H9 (cell line): Measurements from ENCODE around the gene TACR2. TPM values are rescaled to one million over a fixed set of nuclear protein-coding genes. Genes with fewer than 3 reads are reported as not detected.

Experiments
- DNase-seq: peaks from one replicate; pipeline ENCODE4 v3.0.0-alpha.2; 2017
- H2AFZ ChIP-seq: one replicate; pipeline ENCODE4 v1.6.1; 2013; ENCODE audit warnings: mild to moderate bottlenecking, low read length, control low read depth, moderate library complexity
- H2AK5ac ChIP-seq: 2 replicates; pipeline ENCODE4 v1.6.1; 2013; ENCODE audit warnings: low read length, control low read depth, mixed read lengths; ENCODE audit not compliant: insufficient read length
- H2BK120ac ChIP-seq: one replicate; pipeline ENCODE4 v1.6.1; 2013; ENCODE audit warnings: low read depth, mild to moderate bottlenecking, low read length, control low read depth, inconsistent platforms; ENCODE audit not compliant: poor library complexity, severe bottlenecking
- H2BK12ac ChIP-seq: 2 replicates; pipeline ENCODE4 v1.6.1; 2013; ENCODE audit warnings: low read length, control low read depth, mixed read lengths, low read depth; ENCODE audit not compliant: insufficient read length
- H2BK15ac ChIP-seq: 2 replicates; pipeline ENCODE4 v1.6.1; 2013; ENCODE audit warnings: low read depth, low read length, control low read depth
- H2BK20ac ChIP-seq: one replicate; pipeline ENCODE4 v1.6.1; 2013; ENCODE audit warnings: low read depth, mild to moderate bottlenecking, low read length, control low read depth, inconsistent platforms; ENCODE audit not compliant: poor library complexity, severe bottlenecking
- H2BK5ac ChIP-seq: 2 replicates; pipeline ENCODE4 v1.6.1; 2013; ENCODE audit warnings: low read length, control low read depth, mixed read lengths; ENCODE audit not compliant: insufficient read length
- H3K14ac ChIP-seq: 2 replicates; pipeline ENCODE4 v1.6.1; 2013; ENCODE audit warnings: low read length, control low read depth; ENCODE audit not compliant: insufficient read depth
- H3K18ac ChIP-seq: 2 replicates; pipeline ENCODE4 v1.6.1; 2013; ENCODE audit warnings: low read depth, mild to moderate bottlenecking, mixed read lengths, low read length, control low read depth; ENCODE audit not compliant: insufficient read length
- H3K23ac ChIP-seq: 2 replicates; pipeline ENCODE4 v1.6.1; 2013; ENCODE audit warnings: low read length, control low read depth, mixed read lengths, low read depth; ENCODE audit not compliant: insufficient read length
- H3K23me2 ChIP-seq: 2 replicates; pipeline ENCODE4 v1.6.1; 2013; ENCODE audit warnings: low read depth, mild to moderate bottlenecking, mixed read lengths, low read length, control low read depth; ENCODE audit not compliant: insufficient read length, poor library complexity, severe bottlenecking
- H3K27ac ChIP-seq: 2 replicates; pipeline ENCODE4 v1.5.1; 2013; ENCODE audit warnings: low read length, control low read depth, mixed read lengths, low read depth; ENCODE audit not compliant: insufficient read length
- H3K27me3 ChIP-seq: 2 replicates; pipeline ENCODE4 v1.6.1; 2013; ENCODE audit warnings: low read length, control low read depth, inconsistent platforms; ENCODE audit not compliant: insufficient read depth
- H3K4ac ChIP-seq: 2 replicates; pipeline ENCODE4 v1.6.1; 2013; ENCODE audit warnings: low read depth, mild to moderate bottlenecking, control low read depth, inconsistent platforms, low read length, moderate library complexity
- H3K4me1 ChIP-seq: 2 replicates; pipeline ENCODE4 v1.6.1; 2013; ENCODE audit warnings: low read length, control low read depth, inconsistent platforms; ENCODE audit not compliant: insufficient read depth
- H3K4me2 ChIP-seq: 2 replicates; pipeline ENCODE4 v1.6.1; 2013; ENCODE audit warnings: low read length, control low read depth, mixed read lengths; ENCODE audit not compliant: insufficient read length, insufficient read depth
- H3K56ac ChIP-seq: 2 replicates; pipeline ENCODE4 v1.6.1; 2013; ENCODE audit warnings: low read depth, mild to moderate bottlenecking, mixed read lengths, low read length, control low read depth; ENCODE audit not compliant: insufficient read length
- H3K79me1 ChIP-seq: 2 replicates; pipeline ENCODE4 v1.6.1; 2013; ENCODE audit warnings: low read depth, mild to moderate bottlenecking, moderate library complexity, low read length, control low read depth, inconsistent platforms; ENCODE audit not compliant: insufficient read depth, poor library complexity, severe bottlenecking
- H3K79me2 ChIP-seq: 2 replicates; pipeline ENCODE4 v1.6.1; 2013; ENCODE audit warnings: low read length, control low read depth, inconsistent platforms; ENCODE audit not compliant: insufficient read depth
- H3K9ac ChIP-seq: 2 replicates; pipeline ENCODE4 v1.6.1; 2013; ENCODE audit warnings: low read length, control low read depth, mixed read lengths; ENCODE audit not compliant: insufficient read length; ENCODE audit errors: extremely low read depth
- H3K9me3 ChIP-seq: one replicate; pipeline ENCODE4 v1.6.1; 2013; ENCODE audit warnings: low read depth, low read length, inconsistent platforms; ENCODE audit not compliant: control insufficient read depth
- H3T11ph ChIP-seq: one replicate; pipeline ENCODE4 v1.6.1; 2013; ENCODE audit warnings: mild to moderate bottlenecking, low read length, control low read depth, inconsistent platforms
- H4K20me1 ChIP-seq: one replicate; pipeline ENCODE4 v1.6.1; 2013; ENCODE audit not compliant: control insufficient read depth, insufficient read length, insufficient read depth
- H4K5ac ChIP-seq: 2 replicates; pipeline ENCODE4 v1.6.1; 2013; ENCODE audit warnings: low read depth, mild to moderate bottlenecking, mixed read lengths, low read length, control low read depth; ENCODE audit not compliant: insufficient read length
- H4K8ac ChIP-seq: replicated peaks from 2 replicates; pipeline ENCODE4 v1.6.1; 2013; ENCODE audit warnings: low read length, control low read depth, mixed read lengths, low read depth; ENCODE audit not compliant: insufficient read length
- H4K91ac ChIP-seq: 2 replicates; pipeline ENCODE4 v1.6.1; 2013; ENCODE audit warnings: low read depth, mild to moderate bottlenecking, moderate library complexity, mixed read lengths, low read length, control low read depth; ENCODE audit not compliant: insufficient read length
- H3K27ac Mint-ChIP-seq, 3 experiments: 2 replicates in 2 of 3; 3 replicates in 1 of 3; pipeline ENCODE4 v1.8.0; 2020 to 2021; ENCODE audit warnings: mixed read lengths in 3 of 3, mild to moderate bottlenecking in 1 of 3, moderate library complexity in 1 of 3
- H3K27me3 Mint-ChIP-seq: 2 replicates; pipeline ENCODE4 v1.8.0; 2021; ENCODE audit warnings: low read depth, mild to moderate bottlenecking, moderate library complexity, mixed read lengths
- H3K36me3 Mint-ChIP-seq, 3 experiments: 2 replicates in 2 of 3; 3 replicates in 1 of 3; pipeline ENCODE4 v1.8.0; 2020 to 2021; ENCODE audit warnings: low read depth in 3 of 3, mixed read lengths in 3 of 3; ENCODE audit not compliant: insufficient read depth in 1 of 3
- H3K4me1 Mint-ChIP-seq, 2 experiments: 2 replicates each; pipeline ENCODE4 v1.8.0; 2020; ENCODE audit warnings: mixed read lengths in 2 of 2
- H3K4me3 Mint-ChIP-seq, 2 experiments: 2 replicates in 1 of 2; 3 replicates in 1 of 2; pipeline ENCODE4 v1.8.0; 2020 to 2021; ENCODE audit warnings: mild to moderate bottlenecking in 2 of 2, mixed read lengths in 2 of 2, moderate library complexity in 1 of 2
- H3K9me3 Mint-ChIP-seq, 2 experiments: 2 replicates in 1 of 2; 3 replicates in 1 of 2; pipeline ENCODE4 v1.8.0; 2020; ENCODE audit warnings: mild to moderate bottlenecking in 2 of 2, mixed read lengths in 2 of 2, moderate library complexity in 1 of 2
- WGBS: extraction: QIAGEN DNeasy Blood & Tissue Kit; methylation state at CpG from one replicate; pipeline ENCODE4 v1.1.7; 2013; ENCODE audit warnings: missing lambda C conversion rate, low lambda C conversion rate, mixed read lengths; ENCODE audit not compliant: insufficient read length; ENCODE audit errors: extremely low coverage; 5-methylcytosine and 5-hydroxymethylcytosine counted together
- total RNA-seq: library from RNA; stranded (reverse); gene quantifications from 2 replicates; pipeline ENCODE4 v1.2.1, GENCODE V29; 2021
- TF ChIP-seq, protein P1 (sequence below): fragments of 200-600 bp; sonication (generic); conservative IDR thresholded peaks from 3 replicates; pipeline ENCODE4 v1.8.0; 2021; ENCODE audit warnings: antibody characterized with exemption, mild to moderate bottlenecking

TACR2 gene
- total RNA-seq, 1 experiment from 2014 or later: not detected

DNA sequence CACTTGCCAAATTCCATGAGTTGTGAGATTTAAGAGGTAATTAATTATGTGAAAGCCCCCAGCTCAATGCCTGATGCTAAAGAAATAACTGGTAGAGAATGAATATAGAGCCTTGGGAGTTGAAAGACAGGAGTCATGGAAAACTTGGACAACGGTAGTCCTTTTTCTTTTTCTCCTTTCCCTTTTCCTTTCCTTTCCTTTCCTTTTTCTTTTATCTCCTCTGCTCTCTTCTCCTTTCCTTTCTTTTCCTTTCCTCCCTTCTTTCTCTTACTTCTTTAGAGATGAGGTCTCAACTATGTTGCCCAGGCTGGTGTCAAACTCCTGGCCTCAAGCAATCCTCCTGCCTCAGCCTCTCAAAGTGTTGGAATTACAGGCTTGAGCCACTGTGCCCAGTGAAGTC, 26.6 kb upstream of the TACR2 start:
- Histone ChIP-seq H2AFZ (no peak overlapping the region), H3K18ac (no peak overlapping the region), H3K4me1 (no peaks in the 10 kb centered on the region), H3K79me2 (no peaks in the 10 kb centered on the region), H3K56ac (no peak overlapping the region), H3K9ac (no peak overlapping the region), H3K79me1 (no peaks in the 10 kb centered on the region), H2BK20ac (no peak overlapping the region), H3K27ac (no peak overlapping the region), H3T11ph (no peak overlapping the region), H3K9me3 (no peaks in the 10 kb centered on the region), H2BK15ac (no peak overlapping the region), H2BK12ac (no peak overlapping the region), H2AK5ac (no peak overlapping the region), H3K23me2 (no peaks in the 10 kb centered on the region), H3K14ac (no peak overlapping the region), H2BK5ac (no peak overlapping the region), H3K23ac (no peak overlapping the region), H3K4ac (no peak overlapping the region), H3K27me3 (no peaks in the 10 kb centered on the region; the same call in 1 of the 2 replicates), H4K91ac (no peak overlapping the region), H2BK120ac (no peak overlapping the region), H4K5ac (no peak overlapping the region), H4K20me1 (no peaks in the 10 kb centered on the region), H4K8ac (no peak overlapping the region), H3K4me2 (no peak overlapping the region)
- Mint-ChIP-seq H3K4me3 (no peak overlapping the region), H3K27me3 (peaks cover 60% of the 10 kb centered on the region), H3K4me1 (peaks cover 3 to 10% of the 10 kb centered on the region in 2 experiments; a peak in 3 of 4 replicates), H3K9me3 (peaks cover 0 to 3% of the 10 kb centered on the region in 2 experiments; a peak in 1 of 5 replicates), H3K36me3 (no peaks in the 10 kb centered on the region), H3K27ac (no peak overlapping the region)
- TF ChIP-seq, protein P1, sequence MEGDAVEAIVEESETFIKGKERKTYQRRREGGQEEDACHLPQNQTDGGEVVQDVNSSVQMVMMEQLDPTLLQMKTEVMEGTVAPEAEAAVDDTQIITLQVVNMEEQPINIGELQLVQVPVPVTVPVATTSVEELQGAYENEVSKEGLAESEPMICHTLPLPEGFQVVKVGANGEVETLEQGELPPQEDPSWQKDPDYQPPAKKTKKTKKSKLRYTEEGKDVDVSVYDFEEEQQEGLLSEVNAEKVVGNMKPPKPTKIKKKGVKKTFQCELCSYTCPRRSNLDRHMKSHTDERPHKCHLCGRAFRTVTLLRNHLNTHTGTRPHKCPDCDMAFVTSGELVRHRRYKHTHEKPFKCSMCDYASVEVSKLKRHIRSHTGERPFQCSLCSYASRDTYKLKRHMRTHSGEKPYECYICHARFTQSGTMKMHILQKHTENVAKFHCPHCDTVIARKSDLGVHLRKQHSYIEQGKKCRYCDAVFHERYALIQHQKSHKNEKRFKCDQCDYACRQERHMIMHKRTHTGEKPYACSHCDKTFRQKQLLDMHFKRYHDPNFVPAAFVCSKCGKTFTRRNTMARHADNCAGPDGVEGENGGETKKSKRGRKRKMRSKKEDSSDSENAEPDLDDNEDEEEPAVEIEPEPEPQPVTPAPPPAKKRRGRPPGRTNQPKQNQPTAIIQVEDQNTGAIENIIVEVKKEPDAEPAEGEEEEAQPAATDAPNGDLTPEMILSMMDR: no peak
- no CpG with 5 or more reads among the region's 1 CpG for WGBS
- DNase-seq: no peak
